Panc1 (cell line): Measurements from ENCODE around the gene TMEM209.

Source experiments
- SIN3A ChIP-seq: IDR thresholded peaks from 2 replicates; pipeline ENCODE4 v1.6.1; 2012; ENCODE audit warnings: low read depth, mild to moderate bottlenecking, low read length, moderate library complexity, borderline replicate concordance; ENCODE audit not compliant: insufficient read depth
- TF ChIP-seq, protein P1 (sequence below): fragments of 450-650 bp; IDR thresholded peaks from 2 replicates; pipeline ENCODE4 v1.5.1; 2017; ENCODE audit warnings: mild to moderate bottlenecking
- TF ChIP-seq, protein P2 (sequence below), 2 experiments: IDR thresholded peaks; 2 replicates each; pipeline ENCODE4 v1.6.1; 2011 to 2012; ENCODE audit warnings: low read depth in 2 of 2, control low read depth in 1 of 2, low read length in 1 of 2, mild to moderate bottlenecking in 1 of 2, moderate library complexity in 1 of 2; ENCODE audit not compliant: insufficient read depth in 1 of 2

DNA sequence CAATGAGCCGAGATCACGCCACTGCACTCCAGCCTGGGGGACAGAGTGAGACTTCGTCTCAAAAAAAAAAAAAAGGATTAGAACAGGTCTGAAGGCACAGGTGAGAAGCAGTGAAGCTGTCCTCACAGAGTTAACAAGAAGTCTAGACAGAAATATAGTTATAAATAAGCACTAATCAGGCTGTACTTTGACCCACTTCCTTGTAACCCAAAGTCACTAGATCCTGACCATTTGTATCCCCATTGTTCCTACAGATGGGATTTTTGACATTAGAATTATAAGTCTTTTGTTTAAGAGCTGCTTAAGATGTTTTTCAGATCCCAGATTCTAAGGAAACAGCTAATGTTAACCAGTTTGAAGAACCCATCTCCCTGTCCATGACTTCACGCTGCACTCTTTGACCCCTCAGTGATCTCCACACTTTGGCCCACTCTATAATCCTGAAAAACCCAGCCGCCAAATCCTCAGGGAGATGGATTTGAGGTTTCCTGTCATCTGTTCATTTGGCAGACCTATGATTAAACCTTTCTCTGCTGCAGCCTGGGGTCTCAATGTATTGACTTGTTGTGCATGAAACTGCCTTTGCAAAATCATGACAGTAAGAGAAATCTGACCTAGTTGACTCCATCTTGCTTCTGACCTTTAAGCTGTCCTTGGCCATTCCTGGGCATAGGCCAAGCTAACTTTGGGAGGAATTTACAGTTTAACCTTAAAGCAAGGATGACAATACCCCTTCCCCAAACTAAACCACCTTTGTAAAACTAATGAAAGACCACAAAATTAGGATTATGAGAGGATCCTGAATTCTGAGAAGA lies 13.8 kb upstream of the TMEM209 start:
- TF ChIP-seq, protein P1, sequence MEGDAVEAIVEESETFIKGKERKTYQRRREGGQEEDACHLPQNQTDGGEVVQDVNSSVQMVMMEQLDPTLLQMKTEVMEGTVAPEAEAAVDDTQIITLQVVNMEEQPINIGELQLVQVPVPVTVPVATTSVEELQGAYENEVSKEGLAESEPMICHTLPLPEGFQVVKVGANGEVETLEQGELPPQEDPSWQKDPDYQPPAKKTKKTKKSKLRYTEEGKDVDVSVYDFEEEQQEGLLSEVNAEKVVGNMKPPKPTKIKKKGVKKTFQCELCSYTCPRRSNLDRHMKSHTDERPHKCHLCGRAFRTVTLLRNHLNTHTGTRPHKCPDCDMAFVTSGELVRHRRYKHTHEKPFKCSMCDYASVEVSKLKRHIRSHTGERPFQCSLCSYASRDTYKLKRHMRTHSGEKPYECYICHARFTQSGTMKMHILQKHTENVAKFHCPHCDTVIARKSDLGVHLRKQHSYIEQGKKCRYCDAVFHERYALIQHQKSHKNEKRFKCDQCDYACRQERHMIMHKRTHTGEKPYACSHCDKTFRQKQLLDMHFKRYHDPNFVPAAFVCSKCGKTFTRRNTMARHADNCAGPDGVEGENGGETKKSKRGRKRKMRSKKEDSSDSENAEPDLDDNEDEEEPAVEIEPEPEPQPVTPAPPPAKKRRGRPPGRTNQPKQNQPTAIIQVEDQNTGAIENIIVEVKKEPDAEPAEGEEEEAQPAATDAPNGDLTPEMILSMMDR: no peak
- no peak for TF ChIP-seq SIN3A
- TF ChIP-seq, protein P2, sequence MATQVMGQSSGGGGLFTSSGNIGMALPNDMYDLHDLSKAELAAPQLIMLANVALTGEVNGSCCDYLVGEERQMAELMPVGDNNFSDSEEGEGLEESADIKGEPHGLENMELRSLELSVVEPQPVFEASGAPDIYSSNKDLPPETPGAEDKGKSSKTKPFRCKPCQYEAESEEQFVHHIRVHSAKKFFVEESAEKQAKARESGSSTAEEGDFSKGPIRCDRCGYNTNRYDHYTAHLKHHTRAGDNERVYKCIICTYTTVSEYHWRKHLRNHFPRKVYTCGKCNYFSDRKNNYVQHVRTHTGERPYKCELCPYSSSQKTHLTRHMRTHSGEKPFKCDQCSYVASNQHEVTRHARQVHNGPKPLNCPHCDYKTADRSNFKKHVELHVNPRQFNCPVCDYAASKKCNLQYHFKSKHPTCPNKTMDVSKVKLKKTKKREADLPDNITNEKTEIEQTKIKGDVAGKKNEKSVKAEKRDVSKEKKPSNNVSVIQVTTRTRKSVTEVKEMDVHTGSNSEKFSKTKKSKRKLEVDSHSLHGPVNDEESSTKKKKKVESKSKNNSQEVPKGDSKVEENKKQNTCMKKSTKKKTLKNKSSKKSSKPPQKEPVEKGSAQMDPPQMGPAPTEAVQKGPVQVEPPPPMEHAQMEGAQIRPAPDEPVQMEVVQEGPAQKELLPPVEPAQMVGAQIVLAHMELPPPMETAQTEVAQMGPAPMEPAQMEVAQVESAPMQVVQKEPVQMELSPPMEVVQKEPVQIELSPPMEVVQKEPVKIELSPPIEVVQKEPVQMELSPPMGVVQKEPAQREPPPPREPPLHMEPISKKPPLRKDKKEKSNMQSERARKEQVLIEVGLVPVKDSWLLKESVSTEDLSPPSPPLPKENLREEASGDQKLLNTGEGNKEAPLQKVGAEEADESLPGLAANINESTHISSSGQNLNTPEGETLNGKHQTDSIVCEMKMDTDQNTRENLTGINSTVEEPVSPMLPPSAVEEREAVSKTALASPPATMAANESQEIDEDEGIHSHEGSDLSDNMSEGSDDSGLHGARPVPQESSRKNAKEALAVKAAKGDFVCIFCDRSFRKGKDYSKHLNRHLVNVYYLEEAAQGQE (IDR thresholded peaks at IDR 0.05; ENCODE audit: insufficient read depth in 1 of 2, low read depth in 2 of 2, low read length in 1 of 2): no peak
